Upper lobe of left lung (tissue), 4 donors: ENCODE results near the gene SYNPR.

ENCODE experiments used
- CTCF ChIP-seq, 6 experiments: fragments of 450-650 bp in 4 of 6; fragments of 200-600 bp in 2 of 6; sonication (generic) in 2 of 6; IDR thresholded peaks; one replicate each; pipeline ENCODE4 v1.5.1; 2016 to 2019; ENCODE audit warnings: antibody characterized with exemption in 6 of 6
- EP300 ChIP-seq, 4 donors: sonication (generic); formaldehyde crosslinking; IDR thresholded peaks; one replicate each; pipeline ENCODE4 v1.5.1; 2017; ENCODE audit warnings: antibody characterized with exemption in 4 of 4, control low read depth in 2 of 4
- POLR2A ChIP-seq, 4 donors: fragments of 450-650 bp; IDR thresholded peaks; one replicate each; pipeline ENCODE4 v1.5.1; 2016 to 2017; ENCODE audit warnings: antibody characterized with exemption in 4 of 4, mild to moderate bottlenecking in 2 of 4
- POLR2AphosphoS5 ChIP-seq, 2 donors: sonication (generic); formaldehyde crosslinking; IDR thresholded peaks; one replicate each; pipeline ENCODE4 v1.5.1; 2017; ENCODE audit warnings: antibody characterized with exemption in 2 of 2

GRCh38 chr3:63351159-63352007 is 73.3 kb downstream of the SYNPR start:
- TF ChIP-seq CTCF (IDR thresholded peaks at IDR 0.05) (peak; percentile 66 to 93 (median 81)), POLR2A (IDR thresholded peaks at IDR 0.05) (no peak), POLR2AphosphoS5 (IDR thresholded peaks at IDR 0.05) (no peak), EP300 (IDR thresholded peaks at IDR 0.05) (no peak)
